ENCODE data around the gene HOOK1.

- TF ChIP-seq POLR2A (IDR thresholded peaks at IDR 0.05) (no peak), CTCF (IDR thresholded peaks at IDR 0.05) (no peak)
Observed at GRCh38 chr1:59898927-59899326, 84.2 kb downstream of the HOOK1 start.
